ENCODE measurements around the gene RBM4B.

GRCh38 chr11:66715346-66716085, 37.8 kb upstream of the RBM4B start:
- no peak for TF ChIP-seq CTCF (IDR thresholded peaks at IDR 0.05; ENCODE audit: insufficient read depth, low read depth, low read length)
- no peak for TF ChIP-seq EZH2 (IDR thresholded peaks at IDR 0.05; ENCODE audit: insufficient read depth, low read length)

Measured in astrocyte (in vitro differentiated cells and primary cell).